ENCODE results near the gene ARVCF. TPM values are rescaled to one million over a fixed set of nuclear protein-coding genes. Genes with fewer than 3 reads are reported as not detected.

The ARVCF gene, protein sequence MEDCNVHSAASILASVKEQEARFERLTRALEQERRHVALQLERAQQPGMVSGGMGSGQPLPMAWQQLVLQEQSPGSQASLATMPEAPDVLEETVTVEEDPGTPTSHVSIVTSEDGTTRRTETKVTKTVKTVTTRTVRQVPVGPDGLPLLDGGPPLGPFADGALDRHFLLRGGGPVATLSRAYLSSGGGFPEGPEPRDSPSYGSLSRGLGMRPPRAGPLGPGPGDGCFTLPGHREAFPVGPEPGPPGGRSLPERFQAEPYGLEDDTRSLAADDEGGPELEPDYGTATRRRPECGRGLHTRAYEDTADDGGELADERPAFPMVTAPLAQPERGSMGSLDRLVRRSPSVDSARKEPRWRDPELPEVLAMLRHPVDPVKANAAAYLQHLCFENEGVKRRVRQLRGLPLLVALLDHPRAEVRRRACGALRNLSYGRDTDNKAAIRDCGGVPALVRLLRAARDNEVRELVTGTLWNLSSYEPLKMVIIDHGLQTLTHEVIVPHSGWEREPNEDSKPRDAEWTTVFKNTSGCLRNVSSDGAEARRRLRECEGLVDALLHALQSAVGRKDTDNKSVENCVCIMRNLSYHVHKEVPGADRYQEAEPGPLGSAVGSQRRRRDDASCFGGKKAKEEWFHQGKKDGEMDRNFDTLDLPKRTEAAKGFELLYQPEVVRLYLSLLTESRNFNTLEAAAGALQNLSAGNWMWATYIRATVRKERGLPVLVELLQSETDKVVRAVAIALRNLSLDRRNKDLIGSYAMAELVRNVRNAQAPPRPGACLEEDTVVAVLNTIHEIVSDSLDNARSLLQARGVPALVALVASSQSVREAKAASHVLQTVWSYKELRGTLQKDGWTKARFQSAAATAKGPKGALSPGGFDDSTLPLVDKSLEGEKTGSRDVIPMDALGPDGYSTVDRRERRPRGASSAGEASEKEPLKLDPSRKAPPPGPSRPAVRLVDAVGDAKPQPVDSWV
- 10 to 100 TPM; 20.1 to 21.3 TPM for total RNA-seq
- long read RNA-seq, donor 1, partial matches to known transcripts, result 2 of 15 reads
- long read RNA-seq, donor 1, other reads (novel, unspliced or antisense), result 12 of 15 reads
- long read RNA-seq, donor 2, partial matches to known transcripts, result 15 of 59 reads
- long read RNA-seq, donor 2, other reads (novel, unspliced or antisense), result 44 of 59 reads

DNA sequence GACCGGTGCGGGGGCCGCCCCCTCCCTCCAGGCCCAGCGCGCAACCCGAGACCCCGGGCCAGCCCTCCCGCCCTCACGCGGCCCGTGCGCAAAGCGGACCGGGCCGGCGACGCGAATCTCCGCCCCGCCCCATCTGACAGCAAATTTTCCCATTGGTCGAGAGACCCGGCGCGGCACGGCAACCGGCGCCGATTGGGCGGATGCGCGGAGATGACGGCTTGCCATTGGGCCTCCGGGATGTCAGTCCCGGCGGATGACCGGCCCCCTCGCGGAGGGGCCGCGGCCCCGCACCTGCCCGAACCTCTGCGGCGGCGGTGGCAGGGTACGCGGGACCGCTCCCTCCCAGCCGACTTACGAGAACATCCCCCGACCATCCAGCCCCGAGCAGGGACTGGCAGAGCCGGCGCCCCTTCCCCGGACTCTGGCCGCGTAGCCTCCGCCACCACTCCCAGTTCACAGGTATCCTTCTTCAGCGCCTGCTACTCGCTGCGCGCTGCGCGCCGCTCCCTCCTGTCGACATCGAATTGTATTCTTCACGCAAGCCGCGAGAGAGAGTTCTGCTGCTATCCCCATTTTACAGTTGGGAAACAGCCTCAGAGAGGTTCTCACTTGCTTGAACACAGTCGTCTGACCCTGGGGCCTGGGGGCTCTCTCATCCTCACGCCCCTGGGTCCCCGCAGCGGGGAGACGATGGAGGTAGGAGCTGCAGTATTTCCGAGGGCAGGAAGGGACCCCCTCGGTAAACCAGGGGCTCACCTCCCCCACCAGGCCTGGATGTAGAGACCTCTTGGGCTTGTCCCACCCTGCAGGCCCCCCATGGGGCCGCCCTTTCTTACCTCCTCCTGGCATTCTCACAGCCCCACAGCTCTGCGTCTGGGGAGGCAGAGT, at the start of gene ARVCF:
ARVCF (minus strand) TSS at position 90 of the 888 bp plus-strand sequence. CDS start 26,029 bp downstream, outside the sequence.
- DNase-seq (ENCODE audit: low spot score), result peak; percentile 97
- intact Hi-C loops (cut with DNase I), result no loop called here

DNA sequence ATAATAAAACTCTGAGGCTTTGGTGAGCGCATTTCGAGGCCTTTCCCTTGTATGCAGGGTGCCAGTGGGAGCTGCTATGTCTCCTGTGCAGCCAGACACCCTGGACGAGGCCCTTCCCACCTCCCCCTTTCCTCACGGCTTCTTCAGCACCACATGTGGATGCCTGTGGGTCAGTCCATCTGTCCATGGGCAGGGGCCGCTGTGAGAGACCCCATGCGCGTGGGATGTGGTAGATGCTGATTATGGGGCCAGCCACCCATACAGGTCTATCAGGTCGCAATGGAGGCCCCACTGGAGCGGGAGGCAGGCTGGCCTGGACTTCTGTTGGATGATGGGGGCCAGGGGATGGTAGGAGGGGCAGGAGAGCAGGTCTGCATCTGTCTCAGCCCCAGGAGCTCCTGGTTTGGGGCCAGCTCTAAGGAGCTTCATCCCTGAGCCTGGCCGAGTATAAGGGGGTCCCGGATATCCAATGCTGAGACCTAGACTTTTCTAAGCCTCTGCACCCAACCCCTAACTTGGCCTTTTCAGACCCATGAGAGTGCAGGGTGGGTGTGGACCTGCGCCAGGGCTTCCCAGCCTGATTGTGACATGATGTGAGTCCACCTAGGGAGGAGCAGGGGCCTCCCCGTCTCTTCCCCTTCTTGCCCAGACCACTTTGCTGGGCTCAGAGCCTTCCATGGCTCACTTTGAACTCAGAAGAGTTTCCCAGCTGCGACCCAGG, 49.4 kb upstream of the ARVCF start:
- intact Hi-C loops (cut with DNase I), result no loop called here
- DNase-seq (ENCODE audit: low spot score), result no peak

GRCh38 chr22:20064545-20065262, 48.1 kb upstream of the ARVCF start:
- DNase-seq (ENCODE audit: low spot score), result no peak
- intact Hi-C loops (cut with DNase I), result no loop called here

- DNase-seq (ENCODE audit: low spot score), result no peak
- intact Hi-C loops (cut with DNase I), result no loop called here
Measured at GRCh38 chr22:20064140-20064480, 47.5 kb upstream of the ARVCF start.

- no peak for DNase-seq (ENCODE audit: low spot score)
- intact Hi-C loops (cut with DNase I), result no loop called here
Measured at GRCh38 chr22:20063271-20064139, 46.9 kb upstream of the ARVCF start.

DNA sequence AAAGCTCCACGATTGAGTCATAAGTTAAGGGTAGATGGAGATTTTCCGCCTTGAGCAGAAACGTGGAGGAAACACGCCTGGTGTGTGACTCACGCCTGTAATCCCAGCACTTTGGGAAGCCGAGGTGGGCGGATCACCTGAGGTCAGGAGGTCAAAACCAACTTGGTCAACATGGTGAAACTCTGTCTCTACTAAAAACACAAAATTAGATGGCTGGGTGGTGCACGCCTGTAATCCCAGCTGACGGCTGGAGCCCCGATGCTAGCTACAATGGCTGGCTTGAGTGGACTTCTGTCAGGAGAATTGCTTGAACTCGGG, 46.1 kb upstream of the ARVCF start:
- intact Hi-C loops (cut with DNase I), result no loop called here
- DNase-seq (ENCODE audit: low spot score), result no peak

DNA sequence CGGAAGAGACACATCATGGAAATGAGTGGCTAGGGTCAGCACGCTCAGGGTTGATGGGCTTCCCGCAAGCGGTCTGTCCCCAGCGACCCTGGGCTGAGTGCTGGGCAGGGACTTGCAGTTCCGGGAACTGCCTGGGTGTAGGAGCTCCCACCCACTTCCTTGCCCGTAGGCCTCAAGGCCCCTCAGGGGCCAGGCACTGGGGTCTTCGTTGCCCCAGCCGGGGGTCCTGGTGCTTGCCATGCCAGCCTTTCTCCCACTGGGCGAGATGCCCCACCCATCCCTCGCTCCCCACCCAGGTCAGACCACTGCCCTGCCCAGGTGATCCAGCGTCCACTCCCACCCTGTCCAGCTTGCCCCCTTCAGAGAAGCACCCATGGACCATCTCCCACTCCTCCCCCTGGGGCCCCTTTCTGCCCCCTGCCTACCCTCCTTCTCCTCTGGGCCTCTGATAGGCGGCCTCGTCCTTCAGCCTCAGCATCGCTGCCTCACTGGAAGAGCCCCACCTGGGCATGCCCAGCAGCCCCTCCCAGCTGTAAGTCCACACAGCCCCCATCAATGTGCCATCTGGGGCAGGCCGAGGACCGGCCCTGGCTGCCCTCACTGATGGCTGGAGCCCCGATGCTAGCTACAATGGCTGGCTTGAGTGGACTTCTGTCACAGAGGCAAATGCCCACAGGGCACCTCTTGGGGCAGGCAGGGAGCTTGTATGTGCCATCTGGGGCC, 45.6 kb upstream of the ARVCF start:
- intact Hi-C loops (cut with DNase I), result no loop called here
- DNase-seq (ENCODE audit: low spot score), result no peak

- intact Hi-C loops (cut with DNase I), result no loop called here
- no peak for DNase-seq (ENCODE audit: low spot score)
Measured at GRCh38 chr22:20061481-20061861, 44.8 kb upstream of the ARVCF start.

DNA sequence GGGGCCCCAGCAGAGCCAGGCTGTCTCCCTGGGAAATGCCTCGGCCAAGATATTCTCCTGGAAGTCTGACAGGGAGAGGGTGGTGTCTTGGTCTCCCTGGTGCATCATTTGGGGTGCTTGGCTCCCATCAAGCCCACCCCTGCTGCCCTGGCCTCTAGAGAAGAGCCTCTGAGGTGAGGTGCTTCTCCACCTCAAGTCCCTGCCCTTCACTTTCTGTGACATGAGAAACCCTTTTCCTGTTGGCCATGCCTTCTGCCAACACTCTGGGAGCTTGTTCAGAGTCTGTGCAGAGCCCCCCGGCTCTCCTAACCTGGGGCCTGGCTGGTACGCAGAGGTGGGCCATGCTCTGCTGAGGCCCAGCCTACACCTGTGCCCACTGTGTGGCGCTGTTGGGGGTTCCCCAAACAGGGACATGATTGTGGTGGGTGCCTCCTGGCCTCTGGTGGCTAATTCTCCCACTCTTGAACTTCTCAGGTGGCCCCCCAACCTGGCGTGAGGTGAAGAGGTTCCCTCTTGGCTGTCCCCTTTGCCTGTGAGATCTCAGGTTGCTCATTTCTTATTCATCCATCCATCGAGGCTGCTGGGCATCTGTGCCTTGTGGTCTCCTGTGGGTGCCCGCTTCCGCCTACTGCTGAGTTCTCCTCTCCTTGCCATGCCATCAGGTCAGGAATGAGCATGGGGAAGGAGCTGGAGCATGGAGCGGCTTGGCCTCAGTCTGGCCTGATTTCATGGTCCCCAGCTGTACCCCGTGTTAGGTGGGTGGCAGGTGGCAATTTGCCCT, 44.3 kb upstream of the ARVCF start:
- intact Hi-C loops (cut with DNase I), result no loop called here
- DNase-seq (ENCODE audit: low spot score), result no peak

DNA sequence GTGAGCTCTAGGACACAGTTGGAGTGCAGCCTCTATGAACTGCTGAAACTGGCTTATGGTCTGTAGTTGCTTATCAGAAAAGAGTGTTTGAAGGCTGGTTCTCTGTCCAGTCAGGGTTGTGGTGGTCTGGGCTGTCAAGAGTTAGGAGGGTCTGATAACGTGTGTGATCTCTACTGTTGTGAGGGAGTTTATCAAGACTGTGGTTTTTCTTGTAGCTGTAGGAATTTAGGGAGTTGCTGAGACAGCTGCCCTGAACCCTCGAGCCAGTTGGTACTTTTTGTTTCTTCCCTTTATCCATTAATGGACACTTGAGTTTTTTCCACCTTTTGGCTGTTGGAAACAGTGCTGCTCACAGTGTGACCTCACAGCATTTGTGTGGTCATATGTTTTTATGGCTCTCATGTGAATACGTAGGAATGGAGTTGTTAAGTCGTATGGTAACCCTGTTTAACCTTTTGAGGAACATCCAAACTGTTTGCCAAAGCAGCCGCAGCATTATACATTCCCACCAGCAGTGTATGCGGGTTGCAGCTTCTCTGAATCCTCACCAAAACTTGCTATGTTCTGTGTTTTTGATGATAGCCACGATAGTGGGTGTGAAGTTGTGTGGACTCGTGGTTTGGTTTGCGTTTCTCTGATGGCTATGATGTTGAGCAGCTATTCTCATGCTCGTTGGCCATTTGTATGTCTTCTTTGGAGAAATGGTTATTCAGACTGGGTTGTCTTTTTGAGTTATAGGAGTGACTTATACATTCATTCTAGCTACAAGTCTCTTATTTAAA, 42.6 kb upstream of the ARVCF start:
- DNase-seq (ENCODE audit: low spot score), result no peak
- intact Hi-C loops (cut with DNase I), result no loop called here

DNA sequence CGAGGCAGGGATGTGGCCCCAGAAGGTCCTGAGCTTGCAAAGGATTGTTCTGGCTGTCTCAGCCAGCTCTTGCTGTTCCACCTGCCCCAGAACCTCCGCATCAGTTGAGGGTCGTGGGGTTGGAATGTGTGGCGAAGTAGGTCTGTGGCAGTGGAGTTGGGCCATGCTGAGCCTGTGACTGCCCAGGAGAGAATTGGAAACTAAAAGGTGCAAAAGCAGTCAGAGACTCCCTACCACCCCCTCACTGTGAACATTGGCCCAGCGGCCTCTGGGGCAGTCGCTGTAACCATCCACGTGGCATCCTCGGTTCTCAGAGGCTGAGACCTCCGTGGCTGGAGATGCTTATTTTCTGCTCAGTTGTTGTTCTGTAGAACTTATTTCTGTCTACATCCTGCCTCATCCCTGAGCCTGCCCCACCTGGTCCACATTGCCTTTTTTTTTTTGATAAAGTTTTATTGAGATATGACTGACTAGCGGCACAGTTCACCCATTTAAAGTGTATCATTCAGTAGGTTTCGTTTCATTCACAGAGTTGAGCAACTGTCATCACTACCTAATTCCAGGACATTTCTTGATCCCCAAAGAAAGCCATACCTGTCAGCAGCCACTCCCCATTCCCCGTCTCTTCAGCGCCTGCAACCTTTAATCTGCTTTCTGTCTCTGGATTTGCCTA, 41.1 kb upstream of the ARVCF start:
- DNase-seq (ENCODE audit: low spot score), result no peak
- intact Hi-C loops (cut with DNase I), result no loop called here

DNA sequence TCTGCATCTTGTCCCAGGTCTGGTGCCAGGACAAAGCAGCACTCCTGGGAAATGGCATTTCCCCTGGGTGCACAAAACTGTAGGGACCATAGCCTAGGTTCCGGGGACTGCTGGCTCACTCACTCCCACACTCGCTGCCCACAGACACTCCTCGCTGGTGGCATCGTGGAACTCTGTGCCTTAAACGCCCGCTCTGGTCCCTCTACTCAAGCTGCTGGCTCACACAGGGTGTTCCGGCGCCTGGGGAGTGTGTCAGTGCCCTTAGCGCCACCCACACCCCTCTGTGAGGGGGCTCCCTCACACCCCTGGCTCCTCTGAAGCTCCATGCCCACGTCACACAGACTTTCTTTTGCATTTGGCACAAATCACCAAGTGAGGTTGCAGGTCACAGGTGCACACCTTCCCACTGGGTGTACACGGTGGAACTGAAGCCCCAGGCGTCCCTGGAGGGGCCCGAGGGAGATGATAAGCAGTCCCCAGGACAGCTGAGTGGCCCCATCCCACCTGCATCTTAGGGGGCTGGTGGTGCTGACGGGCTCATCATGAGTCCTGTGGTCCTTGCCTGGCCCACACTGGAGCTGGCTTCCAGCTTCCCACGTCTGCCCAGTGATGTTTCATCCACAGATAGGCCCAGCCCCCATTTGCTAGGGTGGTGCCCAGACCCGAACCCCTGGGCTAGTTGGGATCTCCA, 40.2 kb upstream of the ARVCF start:
- no peak for DNase-seq (ENCODE audit: low spot score)
- intact Hi-C loops (cut with DNase I), result no loop called here

DNA sequence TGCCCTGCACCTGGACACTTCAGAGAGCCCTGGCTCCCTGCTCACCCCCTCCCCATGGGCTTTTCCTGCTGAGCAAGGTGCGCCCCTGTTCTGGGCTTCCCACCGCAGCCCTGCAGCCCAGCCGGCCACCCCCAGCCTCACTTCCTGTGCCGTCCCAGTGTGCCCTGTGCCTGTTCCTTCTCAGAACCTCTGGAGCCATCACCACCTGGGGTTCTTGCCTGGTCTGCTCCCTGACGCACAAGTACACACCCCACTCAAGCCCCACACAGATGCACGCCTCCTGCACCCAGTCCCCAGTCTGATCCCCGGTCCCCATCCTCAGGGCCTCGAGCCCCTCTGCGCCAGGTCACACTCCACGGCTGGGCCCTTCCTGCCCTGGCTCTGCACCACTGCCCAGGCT, 39.5 kb upstream of the ARVCF start:
- intact Hi-C loops (cut with DNase I), result no loop called here

DNA sequence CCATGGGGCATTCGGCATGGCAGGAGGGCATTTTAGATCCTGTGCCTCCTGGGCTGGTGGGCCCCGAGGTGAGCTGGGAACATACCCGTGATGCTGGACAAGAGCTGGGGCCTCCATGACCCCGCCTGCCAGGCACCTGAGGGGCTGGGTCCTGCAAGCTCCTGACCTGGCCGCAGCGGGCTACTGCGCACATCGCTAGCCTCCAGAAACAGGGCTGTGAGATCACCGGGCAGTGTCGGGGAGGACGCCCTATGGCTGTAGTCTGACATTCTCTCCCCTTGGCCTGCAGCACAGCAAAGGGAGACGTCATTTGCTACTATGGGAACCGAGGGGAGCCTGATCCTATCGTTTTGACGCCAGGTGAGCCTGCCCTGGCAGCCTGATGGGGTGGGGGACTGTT, 39.0 kb upstream of the ARVCF start:
- intact Hi-C loops (cut with DNase I), result no loop called here
- no peak for DNase-seq (ENCODE audit: low spot score)

More for the DNA sequence above, 39.5 kb upstream of the ARVCF start:
- no peak for DNase-seq (ENCODE audit: low spot score)

Measured in posterior vena cava (tissue), 2 donors.